ENCODE results near the gene RSRP1. TPM values are rescaled to one million over a fixed set of nuclear protein-coding genes. Genes with fewer than 3 reads are reported as not detected.
"Not testable (repeated sequence)": the region's sequence is repeated elsewhere in the genome, so short reads cannot be mapped to it uniquely, and the experiment has no call there.

Gene RSRP1
- total and polyA plus RNA-seq, 2 of the 4 experiments (the other 2 are of a cell fraction) = 71.0 TPM

- H3K79me1 ChIP-seq (ENCODE audit: low read depth in 1 of 2, low read length in 2 of 2); H3K18ac ChIP-seq (ENCODE audit: low read depth, low read length); intact Hi-C loops (cut with micrococcal nuclease); H2AK9ac ChIP-seq (replicated peaks; ENCODE audit: low read depth, low read length, poor library complexity); dilution Hi-C loops (cut with HindIII; ENCODE audit: low sequenced_read_pairs, unreplicated experiment); H3K9me3 ChIP-seq (ENCODE audit: control insufficient read depth, insufficient read depth, low read length); H2AK5ac ChIP-seq (ENCODE audit: low read depth, low read length); H2BK120ac ChIP-seq (ENCODE audit: low read depth, low read length); H3K4me1 ChIP-seq (ENCODE audit: control insufficient read depth, insufficient read depth, low read length); H3K56ac ChIP-seq (ENCODE audit: extremely low read depth, insufficient read depth, low read length); H3K36me3 ChIP-seq (ENCODE audit: control insufficient read depth, insufficient read depth, low read length); H3K27me3 ChIP-seq (ENCODE audit: control insufficient read depth, insufficient read depth, low read length); H2BK15ac ChIP-seq (ENCODE audit: low read depth, low read length); H3K4ac ChIP-seq (ENCODE audit: low read depth, low read length); H3K9me1 ChIP-seq (ENCODE audit: insufficient read depth, low read length); H3K14ac ChIP-seq (replicated peaks; ENCODE audit: low read depth, low read length); POLR2A ChIA-PET (ENCODE audit: unreplicated experiment); H4K20me1 ChIP-seq (ENCODE audit: insufficient read depth, low read length); CTCF ChIA-PET; DNase-seq; in situ Hi-C loops (cut with MboI; ENCODE audit: low sequenced_read_pairs); H4K5ac ChIP-seq (ENCODE audit: low read depth, low read length); H2BK20ac ChIP-seq (ENCODE audit: low read depth, low read length); H4K8ac ChIP-seq (ENCODE audit: low read depth in 2 of 2, low read length in 2 of 2); H2BK5ac ChIP-seq (ENCODE audit: low read depth, low read length, poor library complexity, severe bottlenecking); H4K91ac ChIP-seq (ENCODE audit: insufficient read depth, low read depth, low read length): not testable (repeated sequence)
- H3K4me3 ChIP-seq (ENCODE audit: insufficient read depth, low read depth, low read length) = peak overlapping the region; percentile 81
- H2AFZ ChIP-seq (replicated peaks; ENCODE audit: low read length, poor library complexity) = peak overlapping the region; percentile 26
- WGBS, 2 experiments (ENCODE audit: extremely low coverage in 2 of 2, insufficient read length in 1 of 2) = no CpG with 5 or more reads among the region's 45 CpGs
- peak overlapping the region; percentile 2; the same call in 1 of the 2 replicates for H3K23ac ChIP-seq (ENCODE audit: low read depth, low read length)
- peak overlapping the region; percentile 23; the same call in 1 of the 2 replicates for H3K27ac ChIP-seq (ENCODE audit: insufficient read depth, low read length)
- peak overlapping the region; percentile 100 for H3K4me2 ChIP-seq (ENCODE audit: low read depth, low read length)
- peak overlapping the region; percentile 94; the same call in 1 of the 2 replicates for H3K9ac ChIP-seq (ENCODE audit: low read depth, low read length)
- peak; percentile 64 for ATAC-seq (ENCODE audit: low read depth)
- BruUV-seq (replicated peaks) = TSS peak; percentile 29
Observed at GRCh38 chr1:25266554-25267287, 19.5 kb upstream of the RSRP1 start.

GRCh38 chr1:25260336-25260735 is 13.1 kb upstream of the RSRP1 start:
- H3K4me3 ChIP-seq (ENCODE audit: insufficient read depth, low read depth, low read length); BruUV-seq (replicated peaks); intact Hi-C loops (cut with micrococcal nuclease); POLR2A ChIA-PET (ENCODE audit: unreplicated experiment); H3K36me3 ChIP-seq (ENCODE audit: control insufficient read depth, insufficient read depth, low read length); H3K9me3 ChIP-seq (ENCODE audit: control insufficient read depth, insufficient read depth, low read length); H3K4me2 ChIP-seq (ENCODE audit: low read depth, low read length); CTCF ChIA-PET; H3K27ac ChIP-seq (ENCODE audit: insufficient read depth, low read length); H2BK20ac ChIP-seq (ENCODE audit: low read depth, low read length); H2BK15ac ChIP-seq (ENCODE audit: low read depth, low read length); H3K9ac ChIP-seq (ENCODE audit: low read depth, low read length); DNase-seq; H4K8ac ChIP-seq (ENCODE audit: low read depth in 2 of 2, low read length in 2 of 2); H3K4me1 ChIP-seq (ENCODE audit: control insufficient read depth, insufficient read depth, low read length); H2AFZ ChIP-seq (replicated peaks; ENCODE audit: low read length, poor library complexity); H4K20me1 ChIP-seq (ENCODE audit: insufficient read depth, low read length); H3K18ac ChIP-seq (ENCODE audit: low read depth, low read length); H3K27me3 ChIP-seq (ENCODE audit: control insufficient read depth, insufficient read depth, low read length); dilution Hi-C loops (cut with HindIII; ENCODE audit: low sequenced_read_pairs, unreplicated experiment); H4K5ac ChIP-seq (ENCODE audit: low read depth, low read length); in situ Hi-C loops (cut with MboI; ENCODE audit: low sequenced_read_pairs); H4K91ac ChIP-seq (ENCODE audit: insufficient read depth, low read depth, low read length); H2AK9ac ChIP-seq (replicated peaks; ENCODE audit: low read depth, low read length, poor library complexity): not testable (repeated sequence)
- Histone ChIP-seq H3K14ac (replicated peaks; ENCODE audit: low read depth, low read length) (peak overlapping the region; percentile 71; the same call in 1 of the 2 replicates), H2BK120ac (ENCODE audit: low read depth, low read length) (peak overlapping the region; percentile 13; the same call in 1 of the 2 replicates), H3K56ac (ENCODE audit: extremely low read depth, insufficient read depth, low read length) (peak overlapping the region; percentile 17; the same call in 1 of the 2 replicates), H2BK5ac (ENCODE audit: low read depth, low read length, poor library complexity, severe bottlenecking) (peak overlapping the region; percentile 67), H3K4ac (ENCODE audit: low read depth, low read length) (0 out of 2 replicates have a peak overlapping the region, but pooled peaks have one; percentile 19), H3K9me1 (ENCODE audit: insufficient read depth, low read length) (peaks cover 13% of the 10 kb centered on the region), H2AK5ac (ENCODE audit: low read depth, low read length) (peak overlapping the region; percentile 59; the same call in 1 of the 2 replicates), H3K79me1 (ENCODE audit: low read depth in 1 of 2, low read length in 2 of 2) (peaks cover 13 to 38% of the 10 kb centered on the region in 2 experiments), H3K23ac (ENCODE audit: low read depth, low read length) (peak overlapping the region; percentile 33; the same call in 1 of the 2 replicates)
- no CpG with 5 or more reads among the region's 3 CpGs for WGBS, 2 experiments (ENCODE audit: extremely low coverage in 2 of 2, insufficient read length in 1 of 2)
- ATAC-seq (ENCODE audit: low read depth) = peak; percentile 9; the same call in 1 of the 2 replicates
